Psoas muscle (tissue), 8 donors: ENCODE results near the gene GREB1L. TPM values are rescaled to one million over a fixed set of nuclear protein-coding genes. Genes with fewer than 3 reads are reported as not detected.

Experiments used
- ATAC-seq, 4 donors: fragments of 200-7000 bp; cut with Tn5 transposase; one replicate each; pipeline ENCODE4 v1.9.1; 2020; ENCODE audit warnings: moderate library complexity in 3 of 4, mild to moderate bottlenecking in 2 of 4
- DNase-seq, 2 donors: peaks; one replicate each; pipeline ENCODE4 v3.0.0-alpha.2; 2020
- H3K27ac ChIP-seq: fragments of 200-600 bp; one replicate; pipeline ENCODE4 v1.8.0; 2022
- H3K27me3 ChIP-seq, 3 donors: fragments of 200-600 bp in 1 of 3; one replicate each; pipeline versions ENCODE4 v1.6.1 to v1.8.0; 2013 to 2022; ENCODE audit warnings: low read length in 2 of 3, mild to moderate bottlenecking in 2 of 3, moderate library complexity in 1 of 3; ENCODE audit not compliant: insufficient read depth in 3 of 3
- H3K36me3 ChIP-seq, 2 donors: fragments of 200-600 bp in 1 of 2; one replicate each; pipeline versions ENCODE4 v1.6.1 to v1.8.0; 2013 to 2022; ENCODE audit warnings: low read depth in 1 of 2, mild to moderate bottlenecking in 1 of 2, moderate library complexity in 1 of 2; ENCODE audit not compliant: insufficient read depth in 1 of 2
- H3K4me1 ChIP-seq: fragments of 200-600 bp; one replicate; pipeline ENCODE4 v1.8.0; 2022
- H3K4me3 ChIP-seq: fragments of 200-600 bp; one replicate; pipeline ENCODE4 v1.8.0; 2022; ENCODE audit warnings: mild to moderate bottlenecking
- H3K9me3 ChIP-seq: fragments of 200-600 bp; one replicate; pipeline ENCODE4 v1.8.0; 2022
- WGBS, 3 donors: extraction: QIAGEN DNeasy Blood & Tissue Kit; methylation state at CpG; one replicate each; pipeline versions ENCODE4 v1.1.6 to v1.1.7; 2013; 5-methylcytosine and 5-hydroxymethylcytosine counted together
- intact Hi-C, 2 donors: fragments of 100-400 bp; cut with DNase I; formaldehyde crosslinking; loops; one replicate each; pipeline versions ENCODE4 v1.11.0 to v1.14.2; 2022
- polyA plus RNA-seq, 3 donors: library from polyadenylated mRNA; stranded (reverse); fragments of 200-250 nt; gene quantifications; one replicate each; pipeline ENCODE4 v1.2.3, GENCODE V29; 2013
- total RNA-seq, 4 donors: library from RNA; stranded (reverse); fragmentation: NEBNext Ultra II Directional in 2 of 4; extraction: Animal tissue kit (Norgen Biotek cat#: 25700) in 2 of 4; gene quantifications; one replicate each; pipeline versions ENCODE4 v1.2.1 to v1.2.4, GENCODE V29; 2021 to 2023
- TF ChIP-seq, protein P1 (sequence below): fragments of 200-600 bp; IDR thresholded peaks from one replicate; pipeline ENCODE4 v1.8.0; 2022; ENCODE audit warnings: antibody characterized with exemption
- donor health status: healthy with polysubstance abuse.
- donor health status: DM: no; HTN: no; CAD: no; lungs with moderate emphysema.
- donor health status: Bipolar disorder and iron deficiency.
- donor health status: healthy.
- donor health status: DM: yes; HTN: yes; CAD: no.
- donor health status: DM: no; HTN: no; CAD: no.
- donor health status: DM: no; HTN: no; CAD: no.
- donor health status: DM: yes; HTN: yes; CAD: no.

Gene GREB1L
- total and polyA plus RNA-seq, 7 donors, result 0.59 to 11.3 (median 8.9) TPM

DNA sequence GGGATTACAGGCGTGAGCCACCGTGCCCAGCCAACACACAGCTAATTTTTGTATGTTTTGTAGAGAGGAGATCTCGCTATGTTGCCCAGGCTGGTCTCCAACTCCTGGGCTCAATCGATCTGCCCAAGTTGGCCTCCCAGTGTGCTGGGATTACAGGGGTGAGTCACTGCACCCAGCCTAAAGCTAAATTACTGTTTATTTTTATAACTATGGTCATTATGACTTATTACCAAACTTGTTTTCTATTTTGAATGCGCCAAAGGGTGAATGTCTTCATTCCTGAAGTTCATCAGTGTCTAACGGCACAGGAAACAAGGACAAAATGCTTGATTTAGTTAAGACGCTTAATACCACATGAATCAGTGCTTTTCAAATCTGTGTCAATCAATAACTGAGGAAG, 38.9 kb upstream of the GREB1L start:
- TF ChIP-seq, protein P1, sequence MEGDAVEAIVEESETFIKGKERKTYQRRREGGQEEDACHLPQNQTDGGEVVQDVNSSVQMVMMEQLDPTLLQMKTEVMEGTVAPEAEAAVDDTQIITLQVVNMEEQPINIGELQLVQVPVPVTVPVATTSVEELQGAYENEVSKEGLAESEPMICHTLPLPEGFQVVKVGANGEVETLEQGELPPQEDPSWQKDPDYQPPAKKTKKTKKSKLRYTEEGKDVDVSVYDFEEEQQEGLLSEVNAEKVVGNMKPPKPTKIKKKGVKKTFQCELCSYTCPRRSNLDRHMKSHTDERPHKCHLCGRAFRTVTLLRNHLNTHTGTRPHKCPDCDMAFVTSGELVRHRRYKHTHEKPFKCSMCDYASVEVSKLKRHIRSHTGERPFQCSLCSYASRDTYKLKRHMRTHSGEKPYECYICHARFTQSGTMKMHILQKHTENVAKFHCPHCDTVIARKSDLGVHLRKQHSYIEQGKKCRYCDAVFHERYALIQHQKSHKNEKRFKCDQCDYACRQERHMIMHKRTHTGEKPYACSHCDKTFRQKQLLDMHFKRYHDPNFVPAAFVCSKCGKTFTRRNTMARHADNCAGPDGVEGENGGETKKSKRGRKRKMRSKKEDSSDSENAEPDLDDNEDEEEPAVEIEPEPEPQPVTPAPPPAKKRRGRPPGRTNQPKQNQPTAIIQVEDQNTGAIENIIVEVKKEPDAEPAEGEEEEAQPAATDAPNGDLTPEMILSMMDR, result no peak
- Histone ChIP-seq H3K36me3 (no peaks in the 10 kb centered on the region), H3K9me3 (no peaks in the 10 kb centered on the region), H3K4me1 (no peaks in the 10 kb centered on the region), H3K27me3 (no peaks in the 10 kb centered on the region), H3K27ac (no peak overlapping the region), H3K4me3 (no peak overlapping the region)
- ATAC-seq (no peak), DNase-seq (no peak)
- intact Hi-C loops, result loop anchor here (10.0 kb wide), 2 partner anchors 52 to 322 kb away; no protein-coding TSS in a partner anchor
- WGBS, 3 donors, result 90 to 95% (median 95%) methylated on average over 7 of the region's 7 CpGs

GRCh38 chr18:21203542-21204241, 38.3 kb upstream of the GREB1L start:
- no peak for DNase-seq
- 85 to 86% (median 86%) methylated on average over 11 of the region's 11 CpGs for WGBS, 3 donors
- H3K4me1 ChIP-seq, result no peaks in the 10 kb centered on the region
- H3K27me3 ChIP-seq, result no peaks in the 10 kb centered on the region
- TF ChIP-seq, protein P1, result no peak
- H3K4me3 ChIP-seq, result no peak overlapping the region
- ATAC-seq, result no peak
- no peak overlapping the region for H3K27ac ChIP-seq
- intact Hi-C loops, result loop anchor here (10.0 kb wide), 2 partner anchors 51 to 321 kb away; no protein-coding TSS in a partner anchor
- H3K36me3 ChIP-seq, result no peaks in the 10 kb centered on the region
- no peaks in the 10 kb centered on the region for H3K9me3 ChIP-seq

DNA sequence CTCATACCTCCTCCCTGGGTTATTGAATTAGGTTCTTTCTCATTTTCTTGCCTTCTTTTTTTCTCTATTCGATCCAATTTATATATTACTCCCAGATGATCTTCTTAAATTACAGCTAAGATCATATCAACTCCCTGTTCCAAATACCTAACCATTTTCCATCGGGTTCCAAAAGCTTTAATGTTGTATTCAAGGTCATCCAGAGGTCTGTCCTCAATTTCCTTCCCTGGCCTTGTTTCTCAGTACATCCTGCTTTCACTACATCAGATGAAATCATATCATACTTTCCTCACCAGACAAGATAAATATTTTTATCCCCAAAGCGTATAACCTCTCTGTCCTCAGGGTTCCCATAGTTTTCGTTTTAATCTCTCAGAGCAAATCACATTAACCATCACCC, 36.3 kb upstream of the GREB1L start:
- Histone ChIP-seq H3K4me1 (no peaks in the 10 kb centered on the region), H3K36me3 (no peaks in the 10 kb centered on the region), H3K9me3 (no peaks in the 10 kb centered on the region), H3K27ac (no peak overlapping the region), H3K4me3 (no peak overlapping the region), H3K27me3 (no peaks in the 10 kb centered on the region)
- intact Hi-C loops, result loop anchor here (10.0 kb wide), 2 partner anchors 49 to 319 kb away; no protein-coding TSS in a partner anchor
- DNase-seq (no peak), ATAC-seq (no peak)
- TF ChIP-seq, protein P1, result no peak
- 48 to 54% (median 50%) methylated on average over 4 of the region's 4 CpGs for WGBS, 3 donors

GRCh38 chr18:21210278-21210677, 31.8 kb upstream of the GREB1L start:
- Histone ChIP-seq H3K27me3 (no peaks in the 10 kb centered on the region), H3K9me3 (no peaks in the 10 kb centered on the region), H3K27ac (no peak overlapping the region), H3K36me3 (no peaks in the 10 kb centered on the region), H3K4me3 (no peak overlapping the region), H3K4me1 (no peaks in the 10 kb centered on the region)
- 45 to 90% (median 76%) methylated on average over 1 of the region's 1 CpG for WGBS, 3 donors
- peak in 1 of 2 donors; percentile 51 for DNase-seq
- intact Hi-C loops, result loop anchor here in 1 of 2 donors (10.0 kb wide), 1 partner anchor 105 kb away; no protein-coding TSS in a partner anchor
- no peak for ATAC-seq
- TF ChIP-seq, protein P1, result no peak
